Daoy (cell line): Measurements from ENCODE around the gene SLC43A1. TPM values are rescaled to one million over a fixed set of nuclear protein-coding genes. Genes with fewer than 3 reads are reported as not detected.

Experiments
- DNase-seq: peaks from one replicate; pipeline ENCODE4 v3.0.0-alpha.2; 2015; ENCODE audit warnings: low read depth
- total RNA-seq: library from RNA; depleted of rRNA; stranded (reverse); fragments of >200 nt; shearing (Covaris generic); gene quantifications from 2 replicates; pipeline ENCODE4 v1.2.3, GENCODE V29; 2014

SLC43A1 gene
- total RNA-seq, 1 experiment from 2014 or later, result 5.6 TPM

DNA sequence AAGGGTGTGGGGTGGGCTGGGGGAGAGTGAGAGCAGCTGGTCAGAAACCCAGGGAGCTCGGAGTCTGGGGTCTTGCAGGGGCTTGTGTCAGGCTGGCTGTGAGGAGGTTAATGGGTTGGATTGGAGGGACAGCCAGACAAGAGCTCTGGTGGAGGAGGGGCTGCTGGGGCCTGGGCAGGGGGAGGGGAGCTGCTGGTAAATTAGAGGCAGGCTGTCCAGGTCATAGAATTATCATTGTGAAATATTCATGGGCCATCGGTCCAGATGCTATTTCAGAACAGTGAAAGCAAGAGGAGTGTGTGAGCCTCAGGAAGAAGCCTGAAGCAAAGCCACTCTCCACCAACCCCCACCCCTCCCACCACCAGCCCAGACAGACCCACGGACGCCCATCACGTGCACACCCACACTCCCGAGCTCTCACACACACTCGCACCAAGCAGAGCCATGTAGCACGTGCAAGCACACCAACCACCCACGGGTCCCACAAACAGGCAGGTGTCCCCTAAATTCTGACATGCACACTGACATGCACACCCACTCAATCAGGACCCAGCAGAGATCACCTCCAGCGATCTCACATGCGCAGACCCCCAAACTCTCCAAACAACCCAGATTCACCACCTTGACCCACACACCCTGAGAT lies 36.4 kb downstream of the SLC43A1 start:
- DNase-seq, result no peak

DNA sequence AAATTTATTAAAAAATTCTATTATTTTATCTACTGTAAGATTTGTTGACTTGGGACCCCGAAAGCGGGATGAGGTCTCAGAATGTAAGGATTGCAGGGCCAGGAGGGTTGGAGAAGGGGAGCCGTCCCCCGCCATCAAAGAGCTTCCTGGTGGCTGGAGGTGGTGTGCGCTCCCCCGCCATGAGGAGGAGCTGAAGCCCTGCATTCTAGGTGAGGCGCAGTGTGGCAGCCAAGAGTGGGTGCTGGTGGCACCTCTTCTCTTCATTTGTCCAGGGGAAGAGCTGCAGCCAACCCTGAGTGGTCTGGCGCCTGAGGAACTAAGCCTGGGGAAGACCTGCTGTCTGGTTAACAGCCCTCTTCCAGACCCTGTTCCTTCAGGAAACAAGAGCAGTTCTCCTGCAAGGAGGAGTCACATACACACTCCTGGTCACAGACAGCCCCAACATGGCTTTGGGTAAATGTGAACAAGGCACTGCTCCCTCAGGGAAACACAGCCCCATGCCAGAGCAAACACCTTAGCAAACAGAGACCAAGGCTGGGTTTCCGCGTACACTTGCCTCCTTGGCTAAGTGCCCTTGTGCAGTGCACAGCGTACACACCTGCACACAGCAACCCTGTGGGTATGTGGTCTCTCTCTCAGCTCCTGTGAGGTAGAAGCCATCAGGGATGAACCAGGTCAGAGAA lies 37.9 kb downstream of the SLC43A1 start:
- no peak for DNase-seq

GRCh38 chr11:57476757-57477506 lies 38.6 kb downstream of the SLC43A1 start:
- DNase-seq, result peak; percentile 67

- DNase-seq, result no peak
These were observed 39.3 kb downstream of the SLC43A1 start for GRCh38 chr11:57476047-57476756.

DNA sequence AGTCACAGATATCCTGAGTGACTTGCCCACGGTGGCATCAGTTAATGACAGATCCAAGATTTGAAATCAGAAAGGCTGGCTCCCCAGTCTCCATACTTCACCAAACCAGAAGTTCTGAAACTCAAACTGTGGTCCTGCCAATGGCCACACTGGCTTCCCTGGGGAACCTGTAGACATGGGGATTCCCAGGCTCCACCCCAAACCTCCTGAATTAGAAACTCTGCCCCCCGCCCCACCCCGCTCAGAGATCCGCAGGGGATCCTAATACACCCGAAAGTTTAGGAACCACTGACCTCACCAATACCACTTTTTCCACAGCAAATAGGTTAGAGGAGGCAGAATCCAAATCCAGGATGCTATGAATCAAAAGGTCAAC lies 39.8 kb downstream of the SLC43A1 start:
- no peak for DNase-seq

- peak; percentile 41 for DNase-seq
These were observed 40.3 kb downstream of the SLC43A1 start for GRCh38 chr11:57475191-57475590.

GRCh38 chr11:57474803-57475115 lies 40.7 kb downstream of the SLC43A1 start:
- DNase-seq, result no peak

DNA sequence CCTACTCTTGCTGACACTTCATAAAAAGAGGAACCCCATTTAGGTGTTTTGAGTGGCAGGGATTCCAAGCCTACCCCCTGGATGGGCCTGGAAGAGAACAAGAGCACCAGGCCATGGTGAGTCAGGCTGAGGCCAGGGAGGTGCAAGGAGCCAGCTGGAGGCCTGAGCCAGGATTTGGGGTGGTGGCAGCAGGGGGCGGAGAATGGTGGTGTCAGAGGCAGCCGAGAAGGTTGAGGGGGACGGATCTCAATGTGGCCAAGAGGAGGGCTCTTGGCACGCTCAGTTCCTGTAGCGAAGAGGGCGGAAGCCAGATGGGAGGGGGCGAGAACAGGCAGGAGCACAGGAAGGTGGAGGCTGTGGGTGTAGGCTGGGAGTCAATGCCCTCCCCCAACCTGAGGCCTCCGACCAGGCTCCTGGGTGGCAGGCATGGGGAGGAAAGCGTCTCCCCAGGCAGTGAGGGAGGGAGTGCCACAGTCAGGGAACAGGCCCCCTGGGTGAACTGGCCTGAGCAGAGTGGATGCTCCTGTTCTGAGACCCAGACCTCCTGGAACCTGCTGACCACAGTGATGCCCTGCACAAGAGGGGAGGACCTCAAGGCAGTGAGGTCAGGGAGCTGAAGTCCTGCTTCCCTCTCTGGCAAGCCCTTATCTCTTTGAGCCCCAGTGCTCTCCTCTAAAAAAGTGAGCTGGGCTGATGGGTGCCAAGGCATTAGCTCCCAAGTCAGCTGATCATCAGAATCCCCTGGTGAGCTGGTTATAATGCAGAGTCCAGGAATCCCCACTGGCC lies 41.3 kb downstream of the SLC43A1 start:
- peak; percentile 79 for DNase-seq

DNA sequence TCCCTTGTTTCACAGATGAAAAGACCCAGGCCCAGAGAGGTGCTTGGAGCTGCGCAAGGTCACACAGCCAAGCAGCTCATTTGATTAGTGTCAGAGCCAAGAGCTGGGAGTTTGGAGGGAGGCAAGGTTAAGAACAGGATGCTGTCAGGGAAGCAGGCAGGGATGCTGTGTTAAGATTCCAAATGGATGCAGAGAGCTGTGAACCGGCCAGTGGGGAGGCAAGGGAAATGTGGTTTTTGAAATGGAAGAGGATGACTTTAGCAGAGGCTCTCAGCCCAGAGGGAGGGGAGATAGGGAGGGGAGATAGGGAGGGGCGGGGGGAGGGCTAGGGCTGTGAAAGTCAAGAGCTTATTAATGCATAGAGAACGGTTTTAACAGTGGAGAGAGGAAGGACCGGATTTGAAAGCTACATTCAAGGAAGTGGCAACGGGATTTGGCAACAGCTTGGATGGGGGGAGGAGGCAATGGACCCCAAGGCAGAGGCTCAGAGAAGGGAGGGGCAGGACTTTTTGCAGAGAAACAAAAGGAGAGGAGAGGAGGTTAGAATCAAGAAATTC lies 42.1 kb downstream of the SLC43A1 start:
- no peak for DNase-seq

DNA sequence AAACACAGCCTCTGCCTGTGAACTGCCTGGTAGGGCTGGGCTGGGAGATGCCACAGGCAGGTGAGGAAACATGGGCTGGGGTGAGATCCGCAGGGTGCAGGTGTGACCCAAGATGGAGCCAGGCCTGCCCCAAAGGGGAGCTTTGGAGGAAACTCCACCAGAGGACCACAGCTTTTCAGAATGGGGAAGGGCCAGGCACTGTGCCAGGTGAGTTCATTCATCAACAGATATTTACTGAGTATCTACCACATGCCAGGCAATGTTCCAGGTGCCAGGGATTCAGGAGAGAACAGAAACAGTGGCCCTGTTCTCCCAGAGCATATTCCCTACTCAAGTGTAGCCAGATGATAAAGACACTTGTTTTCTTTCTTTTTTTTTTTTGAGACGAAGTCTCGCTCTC lies 44.0 kb downstream of the SLC43A1 start:
- no peak for DNase-seq

GRCh38 chr11:57469268-57469667 lies 46.2 kb downstream of the SLC43A1 start:
- DNase-seq, result no peak

- no peak for DNase-seq
These were observed 47.2 kb downstream of the SLC43A1 start for GRCh38 chr11:57468276-57468675.

GRCh38 chr11:57467508-57468157 lies 47.9 kb downstream of the SLC43A1 start:
- no peak for DNase-seq

DNA sequence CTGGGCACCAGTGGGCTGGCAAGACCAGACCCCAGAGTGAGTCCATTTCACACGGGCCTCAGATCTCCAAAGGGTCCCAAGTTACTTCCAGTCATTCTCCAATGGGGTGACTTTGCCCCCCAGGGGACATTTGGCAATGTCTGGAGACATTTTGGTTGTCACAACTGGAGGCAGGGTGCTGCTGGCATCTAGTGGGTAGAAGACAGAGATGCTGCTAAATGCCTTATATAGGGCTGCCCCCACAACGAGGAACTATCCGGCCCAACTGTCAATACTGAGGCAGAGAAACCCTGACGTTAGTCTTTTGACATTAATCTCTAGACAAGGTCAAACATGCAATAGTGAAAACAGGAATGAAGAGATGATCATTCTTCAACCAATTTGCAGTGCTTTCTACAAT lies 48.8 kb downstream of the SLC43A1 start:
- DNase-seq, result no peak

GRCh38 chr11:57464539-57465181 lies 50.8 kb downstream of the SLC43A1 start:
- no peak for DNase-seq

- no peak for DNase-seq
These were observed 51.6 kb downstream of the SLC43A1 start for GRCh38 chr11:57463671-57464538.

- no peak for DNase-seq
These were observed 52.9 kb downstream of the SLC43A1 start for GRCh38 chr11:57462597-57462996.

- DNase-seq, result no peak
These were observed 53.5 kb downstream of the SLC43A1 start for GRCh38 chr11:57461841-57462489.
